ENCODE data around the gene CELSR3. TPM values are rescaled to one million over a fixed set of nuclear protein-coding genes. Genes with fewer than 3 reads are reported as not detected.

Gene CELSR3
- total RNA-seq, 3 donors from 2014 or later (not counting 1 experiment from before 2014, with no cell fraction given): 2.0 to 3.4 (median 2.6) TPM

DNA sequence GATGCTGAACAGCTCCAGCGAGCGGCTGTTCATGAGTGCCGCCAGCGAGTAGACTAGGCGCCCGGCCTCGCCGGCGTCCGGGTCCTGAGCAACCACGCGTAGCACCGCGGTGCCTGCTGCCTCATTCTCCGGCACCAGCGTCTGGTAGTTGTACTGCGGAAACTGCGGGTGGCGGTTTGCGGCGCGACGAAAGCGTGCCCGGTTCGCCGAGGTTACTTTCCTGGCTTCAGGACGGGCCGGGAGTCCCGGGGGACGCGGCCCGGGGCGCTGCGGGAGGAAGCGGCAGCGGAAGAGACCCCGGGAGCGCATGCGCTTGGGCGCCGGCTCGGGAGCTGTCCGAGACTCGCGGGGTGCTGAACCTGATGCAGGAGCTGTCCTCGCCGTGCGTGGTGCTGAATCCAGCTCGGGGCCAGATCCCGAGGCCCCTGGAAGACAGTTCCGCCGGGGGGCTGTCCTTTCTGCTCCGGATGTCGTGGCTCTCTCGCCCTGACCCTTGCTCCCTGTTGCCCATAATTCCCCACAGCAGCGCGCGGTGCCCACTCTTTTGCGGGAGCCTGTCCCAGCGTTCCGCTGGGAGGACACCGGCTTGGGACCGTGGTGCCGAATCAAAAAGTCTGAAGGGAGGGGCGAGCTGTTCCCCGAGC is 1.1 kb downstream of the CELSR3 start:
- 3% methylated on average over 67 of the region's 67 CpGs for WGBS (ENCODE audit: insufficient coverage)
- DNase-seq (peak; percentile 81 to 88), ATAC-seq (peak; percentile 55 to 72 (median 63))
- Mint-ChIP-seq H3K27me3 (ENCODE audit: low read depth in 2 of 2) (peaks cover 7 to 15% of the 10 kb centered on the region in 2 donors), H3K36me3 (no peaks in the 10 kb centered on the region), H3K27ac (peak overlapping the region in 1 of 2 donors; percentile 26), H3K4me1 (peaks cover 17 to 20% of the 10 kb centered on the region in 2 donors), H3K9me3 (no peaks in the 10 kb centered on the region), H3K4me3 (peak overlapping the region; percentile 64)
- peaks cover 3% of the 10 kb centered on the region for H3K9me3 ChIP-seq (ENCODE audit: control insufficient read depth, insufficient read depth, low read length)
- peaks cover 42% of the 10 kb centered on the region for H3K4me1 ChIP-seq (ENCODE audit: control insufficient read depth, insufficient read depth, low read length)
- intact Hi-C loops (cut with micrococcal nuclease): no loop called here
- peaks cover 16% of the 10 kb centered on the region for H3K27me3 ChIP-seq (ENCODE audit: control insufficient read depth, insufficient read depth, low read length)
- TF ChIP-seq, protein P1, sequence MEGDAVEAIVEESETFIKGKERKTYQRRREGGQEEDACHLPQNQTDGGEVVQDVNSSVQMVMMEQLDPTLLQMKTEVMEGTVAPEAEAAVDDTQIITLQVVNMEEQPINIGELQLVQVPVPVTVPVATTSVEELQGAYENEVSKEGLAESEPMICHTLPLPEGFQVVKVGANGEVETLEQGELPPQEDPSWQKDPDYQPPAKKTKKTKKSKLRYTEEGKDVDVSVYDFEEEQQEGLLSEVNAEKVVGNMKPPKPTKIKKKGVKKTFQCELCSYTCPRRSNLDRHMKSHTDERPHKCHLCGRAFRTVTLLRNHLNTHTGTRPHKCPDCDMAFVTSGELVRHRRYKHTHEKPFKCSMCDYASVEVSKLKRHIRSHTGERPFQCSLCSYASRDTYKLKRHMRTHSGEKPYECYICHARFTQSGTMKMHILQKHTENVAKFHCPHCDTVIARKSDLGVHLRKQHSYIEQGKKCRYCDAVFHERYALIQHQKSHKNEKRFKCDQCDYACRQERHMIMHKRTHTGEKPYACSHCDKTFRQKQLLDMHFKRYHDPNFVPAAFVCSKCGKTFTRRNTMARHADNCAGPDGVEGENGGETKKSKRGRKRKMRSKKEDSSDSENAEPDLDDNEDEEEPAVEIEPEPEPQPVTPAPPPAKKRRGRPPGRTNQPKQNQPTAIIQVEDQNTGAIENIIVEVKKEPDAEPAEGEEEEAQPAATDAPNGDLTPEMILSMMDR (IDR thresholded peaks at IDR 0.05): no peak
- no peak overlapping the region for H3K4me3 ChIP-seq (ENCODE audit: low read length)
- H3K36me3 ChIP-seq (ENCODE audit: control insufficient read depth, insufficient read depth, low read length): no peaks in the 10 kb centered on the region
- no peak overlapping the region for H3K27ac ChIP-seq (ENCODE audit: low read length)

DNA sequence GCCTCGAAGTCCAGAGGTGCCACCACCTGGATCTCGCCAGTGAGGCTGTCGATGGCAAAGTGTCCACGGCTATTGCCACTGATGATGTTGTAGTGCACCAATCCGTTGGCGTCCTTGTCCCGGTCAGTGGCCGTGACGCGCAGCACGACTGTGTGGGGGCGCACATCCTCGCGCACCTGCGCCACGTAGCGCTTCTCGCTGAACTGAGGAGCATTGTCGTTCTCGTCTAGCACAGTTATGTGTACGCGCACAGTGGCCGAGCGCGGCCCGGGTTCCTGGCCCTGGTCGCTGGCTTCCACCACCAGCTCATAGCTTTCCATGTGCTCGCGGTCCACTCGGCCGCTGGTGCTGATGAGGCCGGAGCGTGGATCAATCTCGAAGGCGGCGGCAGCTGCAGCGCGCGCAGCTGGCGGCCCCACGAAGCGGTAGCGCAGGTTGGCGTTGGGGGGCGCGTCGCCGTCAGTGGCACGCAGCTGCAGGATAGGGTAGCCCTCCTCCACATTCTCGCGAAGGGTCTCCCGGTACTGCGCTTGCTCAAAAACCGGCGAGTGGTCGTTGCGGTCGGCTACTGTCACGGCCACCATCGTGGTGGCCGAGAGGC is 1.8 kb downstream of the CELSR3 start:
- H3K9me3 Mint-ChIP-seq: no peaks in the 10 kb centered on the region
- H3K27me3 ChIP-seq (ENCODE audit: control insufficient read depth, insufficient read depth, low read length): peaks cover 16% of the 10 kb centered on the region
- no peaks in the 10 kb centered on the region for H3K36me3 Mint-ChIP-seq
- no peak for ATAC-seq
- H3K4me1 Mint-ChIP-seq: peaks cover 19 to 22% of the 10 kb centered on the region in 2 donors
- H3K4me3 Mint-ChIP-seq: peak overlapping the region; percentile 37
- H3K36me3 ChIP-seq (ENCODE audit: control insufficient read depth, insufficient read depth, low read length): no peaks in the 10 kb centered on the region
- TF ChIP-seq, protein P1 (IDR thresholded peaks at IDR 0.05): no peak
- peaks cover 3% of the 10 kb centered on the region for H3K9me3 ChIP-seq (ENCODE audit: control insufficient read depth, insufficient read depth, low read length)
- peaks cover 46% of the 10 kb centered on the region for H3K4me1 ChIP-seq (ENCODE audit: control insufficient read depth, insufficient read depth, low read length)
- H3K27me3 Mint-ChIP-seq (ENCODE audit: low read depth in 2 of 2): peaks cover 7 to 15% of the 10 kb centered on the region in 2 donors
- no peak overlapping the region for H3K27ac Mint-ChIP-seq
- no peak overlapping the region for H3K27ac ChIP-seq (ENCODE audit: low read length)
- H3K4me3 ChIP-seq (ENCODE audit: low read length): no peak overlapping the region
- intact Hi-C loops (cut with micrococcal nuclease): no loop called here
- WGBS (ENCODE audit: insufficient coverage): 64% methylated on average over 61 of the region's 61 CpGs
- no peak for DNase-seq

DNA sequence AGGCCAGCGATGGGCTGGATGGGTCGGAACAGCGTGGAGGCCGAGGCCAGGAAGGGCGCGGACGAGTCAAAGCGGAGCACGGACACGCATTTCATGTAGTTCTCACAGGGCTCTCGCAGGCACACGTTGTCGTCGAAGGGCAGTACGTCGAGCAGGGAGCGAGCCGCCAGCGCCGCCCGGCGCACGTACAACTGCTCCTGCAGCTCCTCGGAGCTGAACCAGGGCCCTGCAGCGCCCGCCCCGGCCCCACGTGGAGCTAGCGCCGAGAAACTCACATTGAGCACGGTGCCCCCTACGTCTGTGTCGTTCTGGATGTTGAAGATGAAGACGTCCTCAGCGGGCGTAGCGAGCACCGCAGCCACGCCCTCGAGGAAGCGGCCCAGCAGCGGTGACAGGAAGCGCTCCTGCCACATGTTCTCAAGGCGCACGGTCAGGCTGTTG is 5.8 kb downstream of the CELSR3 start:
- Histone ChIP-seq H3K4me3 (ENCODE audit: low read length) (peak overlapping the region; percentile 49), H3K4me1 (ENCODE audit: control insufficient read depth, insufficient read depth, low read length) (peaks cover 33% of the 10 kb centered on the region), H3K27ac (ENCODE audit: low read length) (peak overlapping the region; percentile 29), H3K27me3 (ENCODE audit: control insufficient read depth, insufficient read depth, low read length) (peaks cover 4% of the 10 kb centered on the region), H3K36me3 (ENCODE audit: control insufficient read depth, insufficient read depth, low read length) (no peaks in the 10 kb centered on the region), H3K9me3 (ENCODE audit: control insufficient read depth, insufficient read depth, low read length) (peaks cover 3% of the 10 kb centered on the region)
- TF ChIP-seq, protein P1 (IDR thresholded peaks at IDR 0.05): no peak
- Mint-ChIP-seq H3K4me1 (peaks cover 5 to 8% of the 10 kb centered on the region in 2 donors), H3K9me3 (no peaks in the 10 kb centered on the region), H3K36me3 (no peaks in the 10 kb centered on the region), H3K27me3 (ENCODE audit: low read depth in 2 of 2) (peaks cover 7 to 8% of the 10 kb centered on the region in 2 donors), H3K27ac (peak overlapping the region in 1 of 2 donors; percentile 73), H3K4me3 (peak overlapping the region; percentile 77)
- 62% methylated on average over 45 of the region's 45 CpGs for WGBS (ENCODE audit: insufficient coverage)
- intact Hi-C loops (cut with micrococcal nuclease): no loop called here
- DNase-seq: peak in 1 of 2 donors; percentile 64
- no peak for ATAC-seq
